ENCODE results near the gene EGFL6.
"Not testable (repeated sequence)": the region's sequence is repeated elsewhere in the genome, so short reads cannot be mapped to it uniquely, and the experiment has no call there.

The EGFL6 gene

DNA sequence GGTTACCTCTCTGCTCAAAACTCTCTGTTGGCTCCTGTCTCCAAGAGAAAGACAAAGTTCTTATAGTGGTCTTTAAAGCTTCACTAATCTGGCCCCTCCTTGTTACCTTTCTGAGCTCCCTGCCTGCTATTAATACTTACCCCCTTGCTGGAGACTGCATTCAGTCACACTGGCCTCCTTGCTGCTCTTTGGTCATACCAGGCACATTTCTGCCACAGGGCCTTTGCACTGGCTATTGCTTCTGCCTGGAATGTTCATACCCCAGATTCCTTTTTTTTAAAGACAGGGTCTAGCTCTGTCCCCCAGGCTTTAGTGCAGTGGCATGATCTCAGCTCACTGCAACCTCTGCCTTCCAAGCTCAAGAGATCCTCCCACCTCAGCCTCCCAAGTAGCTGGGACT is 103.6 kb downstream of the EGFL6 start:
- Histone ChIP-seq H3K9me2 (replicated peaks; ENCODE audit: low read depth, low read length) (no peaks in the 10 kb centered on the region), H2AFZ (ENCODE audit: low read length) (no peak overlapping the region), H3K27me3 (ENCODE audit: insufficient read depth, low read length, poor library complexity, severe bottlenecking) (no peaks in the 10 kb centered on the region), H4K20me1 (ENCODE audit: insufficient read depth, low read length, poor library complexity, severe bottlenecking) (no peaks in the 10 kb centered on the region), H3K9me3 (ENCODE audit: insufficient read depth, low read depth, low read length) (no peaks in the 10 kb centered on the region), H3K36me3 (ENCODE audit: insufficient read depth, low read length) (no peaks in the 10 kb centered on the region), H3K4me2 (ENCODE audit: low read depth, low read length, poor library complexity, severe bottlenecking) (no peak overlapping the region), H3K9ac (ENCODE audit: low read depth, low read length, poor library complexity, severe bottlenecking) (no peak overlapping the region), H3F3A (ENCODE audit: low read depth) (no peaks in the 10 kb centered on the region), H3K4me1 (ENCODE audit: insufficient read depth, low read length, poor library complexity, severe bottlenecking) (no peaks in the 10 kb centered on the region), H3K4me3 (ENCODE audit: low read length, poor library complexity, severe bottlenecking) (no peak overlapping the region), H3K79me2 (ENCODE audit: insufficient read depth, low read length) (no peaks in the 10 kb centered on the region)
- TF ChIP-seq, protein P1, sequence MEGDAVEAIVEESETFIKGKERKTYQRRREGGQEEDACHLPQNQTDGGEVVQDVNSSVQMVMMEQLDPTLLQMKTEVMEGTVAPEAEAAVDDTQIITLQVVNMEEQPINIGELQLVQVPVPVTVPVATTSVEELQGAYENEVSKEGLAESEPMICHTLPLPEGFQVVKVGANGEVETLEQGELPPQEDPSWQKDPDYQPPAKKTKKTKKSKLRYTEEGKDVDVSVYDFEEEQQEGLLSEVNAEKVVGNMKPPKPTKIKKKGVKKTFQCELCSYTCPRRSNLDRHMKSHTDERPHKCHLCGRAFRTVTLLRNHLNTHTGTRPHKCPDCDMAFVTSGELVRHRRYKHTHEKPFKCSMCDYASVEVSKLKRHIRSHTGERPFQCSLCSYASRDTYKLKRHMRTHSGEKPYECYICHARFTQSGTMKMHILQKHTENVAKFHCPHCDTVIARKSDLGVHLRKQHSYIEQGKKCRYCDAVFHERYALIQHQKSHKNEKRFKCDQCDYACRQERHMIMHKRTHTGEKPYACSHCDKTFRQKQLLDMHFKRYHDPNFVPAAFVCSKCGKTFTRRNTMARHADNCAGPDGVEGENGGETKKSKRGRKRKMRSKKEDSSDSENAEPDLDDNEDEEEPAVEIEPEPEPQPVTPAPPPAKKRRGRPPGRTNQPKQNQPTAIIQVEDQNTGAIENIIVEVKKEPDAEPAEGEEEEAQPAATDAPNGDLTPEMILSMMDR (conservative IDR thresholded peaks at IDR 0.05; ENCODE audit: low read length) = no peak

DNA sequence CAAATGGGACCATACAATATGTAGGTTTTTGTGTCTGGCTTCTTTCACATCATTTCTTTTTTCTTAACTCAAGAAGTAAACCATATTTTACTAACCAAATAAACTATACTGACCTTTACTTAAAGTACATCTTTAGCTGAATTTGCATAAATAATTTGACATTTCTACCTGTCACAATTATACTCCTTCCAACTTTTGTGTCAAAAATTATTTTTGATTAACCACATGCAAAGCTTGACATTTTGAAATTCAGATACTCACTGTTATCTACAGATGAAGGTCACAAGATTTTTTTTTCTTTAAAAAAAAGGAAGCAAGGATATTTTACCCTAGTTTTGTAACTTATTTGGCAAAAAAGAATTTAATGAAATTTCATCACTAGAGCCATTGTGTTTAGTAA is 107.5 kb downstream of the EGFL6 start:
- Histone ChIP-seq H3F3A (ENCODE audit: low read depth) (no peaks in the 10 kb centered on the region), H3K79me2 (ENCODE audit: insufficient read depth, low read length) (no peaks in the 10 kb centered on the region), H3K4me2 (ENCODE audit: low read depth, low read length, poor library complexity, severe bottlenecking) (no peak overlapping the region), H3K4me3 (ENCODE audit: low read length, poor library complexity, severe bottlenecking) (no peak overlapping the region), H3K9ac (ENCODE audit: low read depth, low read length, poor library complexity, severe bottlenecking) (no peak overlapping the region), H3K9me3 (ENCODE audit: insufficient read depth, low read depth, low read length) (no peaks in the 10 kb centered on the region), H2AFZ (ENCODE audit: low read length) (no peak overlapping the region), H3K9me2 (replicated peaks; ENCODE audit: low read depth, low read length) (no peaks in the 10 kb centered on the region), H3K4me1 (ENCODE audit: insufficient read depth, low read length, poor library complexity, severe bottlenecking) (peaks cover 3% of the 10 kb centered on the region), H3K36me3 (ENCODE audit: insufficient read depth, low read length) (no peaks in the 10 kb centered on the region), H3K27me3 (ENCODE audit: insufficient read depth, low read length, poor library complexity, severe bottlenecking) (no peaks in the 10 kb centered on the region), H4K20me1 (ENCODE audit: insufficient read depth, low read length, poor library complexity, severe bottlenecking) (no peaks in the 10 kb centered on the region)
- TF ChIP-seq, protein P1 (conservative IDR thresholded peaks at IDR 0.05; ENCODE audit: low read length) = no peak
- no peak for TF ChIP-seq EZH2phosphoT487 (IDR thresholded peaks at IDR 0.05; ENCODE audit: borderline replicate concordance)

DNA sequence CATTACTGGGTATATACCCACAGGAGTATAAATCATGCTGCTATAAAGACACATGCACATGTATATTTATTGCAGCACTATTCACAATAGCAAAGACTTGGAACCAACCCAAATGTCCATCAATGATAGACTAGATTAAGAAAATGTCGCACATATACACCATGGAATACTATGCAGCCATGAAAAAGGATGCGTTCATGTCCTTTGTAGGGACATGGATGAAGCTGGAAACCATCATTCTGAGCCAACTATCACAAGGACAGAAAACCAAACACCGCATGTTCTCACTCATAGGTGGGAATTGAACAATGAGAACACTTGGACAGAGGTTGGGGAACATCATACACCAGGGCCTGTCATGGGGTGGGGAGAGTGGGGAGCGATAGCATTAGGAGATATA is 110.3 kb downstream of the EGFL6 start:
- H3K4me1 ChIP-seq (ENCODE audit: insufficient read depth, low read length, poor library complexity, severe bottlenecking); H3K9ac ChIP-seq (ENCODE audit: low read depth, low read length, poor library complexity, severe bottlenecking); H4K20me1 ChIP-seq (ENCODE audit: insufficient read depth, low read length, poor library complexity, severe bottlenecking); H3K9me2 ChIP-seq (replicated peaks; ENCODE audit: low read depth, low read length); H3K36me3 ChIP-seq (ENCODE audit: insufficient read depth, low read length); H3K4me2 ChIP-seq (ENCODE audit: low read depth, low read length, poor library complexity, severe bottlenecking); H2AFZ ChIP-seq (ENCODE audit: low read length); H3K79me2 ChIP-seq (ENCODE audit: insufficient read depth, low read length); H3K27me3 ChIP-seq (ENCODE audit: insufficient read depth, low read length, poor library complexity, severe bottlenecking); H3K9me3 ChIP-seq (ENCODE audit: insufficient read depth, low read depth, low read length); H3K4me3 ChIP-seq (ENCODE audit: low read length, poor library complexity, severe bottlenecking); H3F3A ChIP-seq (ENCODE audit: low read depth): not testable (repeated sequence)

DNA sequence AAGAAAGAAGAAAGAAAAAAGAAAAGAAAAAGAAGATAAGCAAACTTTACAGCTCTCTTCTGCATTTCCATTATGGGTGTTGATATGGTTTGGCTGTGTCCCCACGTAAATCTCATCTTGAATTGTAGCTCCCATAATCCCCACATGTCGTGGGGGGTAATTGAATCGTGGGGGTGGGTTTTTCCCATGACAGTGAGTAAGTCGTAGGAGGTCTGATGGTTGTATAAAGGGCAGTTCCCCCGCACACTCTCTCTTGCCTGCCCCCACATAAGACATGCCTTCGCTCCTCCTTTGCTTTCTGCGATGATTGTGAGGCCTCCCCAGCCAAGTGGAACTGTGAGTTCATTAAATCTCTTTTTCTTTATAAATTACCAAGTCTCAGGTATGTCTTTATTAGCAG is 112.2 kb downstream of the EGFL6 start:
- Histone ChIP-seq H4K20me1 (ENCODE audit: insufficient read depth, low read length, poor library complexity, severe bottlenecking) (no peaks in the 10 kb centered on the region), H3F3A (ENCODE audit: low read depth) (no peaks in the 10 kb centered on the region), H2AFZ (ENCODE audit: low read length) (no peak overlapping the region), H3K36me3 (ENCODE audit: insufficient read depth, low read length) (no peaks in the 10 kb centered on the region), H3K9me3 (ENCODE audit: insufficient read depth, low read depth, low read length) (no peaks in the 10 kb centered on the region), H3K9me2 (replicated peaks; ENCODE audit: low read depth, low read length) (no peaks in the 10 kb centered on the region), H3K79me2 (ENCODE audit: insufficient read depth, low read length) (no peaks in the 10 kb centered on the region), H3K4me1 (ENCODE audit: insufficient read depth, low read length, poor library complexity, severe bottlenecking) (peaks cover 9% of the 10 kb centered on the region), H3K9ac (ENCODE audit: low read depth, low read length, poor library complexity, severe bottlenecking) (no peak overlapping the region), H3K4me3 (ENCODE audit: low read length, poor library complexity, severe bottlenecking) (no peak overlapping the region), H3K27me3 (ENCODE audit: insufficient read depth, low read length, poor library complexity, severe bottlenecking) (no peaks in the 10 kb centered on the region), H3K4me2 (ENCODE audit: low read depth, low read length, poor library complexity, severe bottlenecking) (no peak overlapping the region)
- TF ChIP-seq, protein P1 (conservative IDR thresholded peaks at IDR 0.05; ENCODE audit: low read length) = no peak
- TF ChIP-seq EZH2phosphoT487 (IDR thresholded peaks at IDR 0.05; ENCODE audit: borderline replicate concordance) = no peak

Data from Loucy (cell line).